GM21723 (cell line): ENCODE measurements around the gene MUC6.

Experiments
- ATAC-seq: cut with Tn5 transposase; IDR thresholded peaks from one replicate; pipeline ENCODE4 v1.9.1; 2021; ENCODE audit warnings: mild to moderate bottlenecking, moderate library complexity; ENCODE audit not compliant: unreplicated experiment

Gene MUC6

GRCh38 chr11:1037506-1038055 is 1.1 kb upstream of the MUC6 start:
- no peak for ATAC-seq

- ATAC-seq: no peak
Observed at GRCh38 chr11:1036931-1037330, 413 bp upstream of the MUC6 start.

- ATAC-seq: no peak
Observed at GRCh38 chr11:1035577-1036283, 788 bp downstream of the MUC6 start.

- no peak for ATAC-seq
Observed at GRCh38 chr11:1034456-1035295, 1.8 kb downstream of the MUC6 start.

GRCh38 chr11:1034001-1034400 is 2.5 kb downstream of the MUC6 start:
- ATAC-seq: no peak

- no peak for ATAC-seq
Observed at GRCh38 chr11:1033016-1033798, 3.3 kb downstream of the MUC6 start.

- ATAC-seq: no peak
Observed at GRCh38 chr11:1032310-1032891, 4.1 kb downstream of the MUC6 start.

- ATAC-seq: no peak
Observed at GRCh38 chr11:1031121-1031899, 5.2 kb downstream of the MUC6 start.

- no peak for ATAC-seq
Observed at GRCh38 chr11:1030556-1030955, 6.0 kb downstream of the MUC6 start.

- ATAC-seq: no peak
Observed at GRCh38 chr11:1030086-1030485, 6.4 kb downstream of the MUC6 start.

- ATAC-seq: no peak
Observed at GRCh38 chr11:1029654-1030053, 6.9 kb downstream of the MUC6 start.

- ATAC-seq: no peak
Observed at GRCh38 chr11:1029051-1029450, 7.5 kb downstream of the MUC6 start.

- ATAC-seq: no peak
Observed at GRCh38 chr11:1028616-1029015, 7.9 kb downstream of the MUC6 start.

- no peak for ATAC-seq
Observed at GRCh38 chr11:1028291-1028540, 8.3 kb downstream of the MUC6 start.

GRCh38 chr11:1027483-1028290 is 8.8 kb downstream of the MUC6 start:
- no peak for ATAC-seq

GRCh38 chr11:1026641-1027482 is 9.7 kb downstream of the MUC6 start:
- ATAC-seq: no peak

GRCh38 chr11:1026163-1026450 is 10.4 kb downstream of the MUC6 start:
- no peak for ATAC-seq

- ATAC-seq: no peak
Observed at GRCh38 chr11:1025410-1026162, 10.9 kb downstream of the MUC6 start.
